ENCODE measurements around the gene SHISA4.

GRCh38 chr1:201889090-201889968 is 631 bp downstream of the SHISA4 start:
- TF ChIP-seq CTCF (IDR thresholded peaks at IDR 0.05; ENCODE audit: extremely low read depth in 1 of 2, insufficient read depth in 1 of 2, low read depth in 1 of 2, low read length in 2 of 2) (no peak), POLR2A (IDR thresholded peaks at IDR 0.05; ENCODE audit: low read depth, low read length) (no peak), MAX (IDR thresholded peaks at IDR 0.05; ENCODE audit: insufficient read depth, insufficient read length) (no peak), FOS (IDR thresholded peaks at IDR 0.05; ENCODE audit: borderline replicate concordance, insufficient read depth, low read length) (no peak), GATA2 (IDR thresholded peaks at IDR 0.05; ENCODE audit: insufficient read depth, insufficient read length, low read depth, low read length) (no peak), EZH2 (IDR thresholded peaks at IDR 0.05; ENCODE audit: borderline replicate concordance, low read depth, low read length, severe bottlenecking) (no peak), POLR2AphosphoS5 (IDR thresholded peaks at IDR 0.05; ENCODE audit: insufficient read depth, low read depth, low read length) (no peak), JUN (IDR thresholded peaks at IDR 0.05; ENCODE audit: borderline replicate concordance, insufficient read depth, insufficient read length, low read depth) (no peak), MYC (IDR thresholded peaks at IDR 0.05; ENCODE audit: low read depth, low read length) (no peak)
